ENCODE results near the gene EIF3I.
"Not testable (repeated sequence)": the region's sequence is repeated elsewhere in the genome, so short reads cannot be mapped to it uniquely, and the experiment has no call there.

Gene EIF3I

DNA sequence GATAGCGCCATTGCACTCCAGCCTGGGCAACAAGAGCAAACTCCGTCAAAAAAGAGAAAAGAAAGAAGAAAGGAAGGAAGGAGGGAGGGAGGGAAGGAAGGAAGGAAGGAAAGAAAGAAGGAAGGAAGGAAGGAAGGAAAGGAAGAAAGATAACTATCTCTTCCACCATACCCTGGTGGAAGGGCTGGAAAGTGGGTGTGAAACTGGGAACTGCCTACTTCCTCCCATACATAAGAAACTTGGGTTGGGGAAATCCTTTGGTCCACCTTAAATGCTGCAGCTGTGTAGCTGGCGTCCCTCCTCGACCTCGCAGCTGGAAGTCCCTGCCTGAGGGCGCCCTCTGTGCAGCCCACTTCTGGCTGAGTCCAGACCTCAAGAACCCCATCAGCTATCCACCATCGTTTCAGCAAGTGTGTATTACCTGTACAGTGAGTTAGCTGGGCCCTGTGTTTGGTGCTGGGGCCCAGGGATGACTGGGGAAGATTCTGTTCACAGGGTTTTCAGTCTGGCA lies 20.2 kb downstream of the EIF3I start:
- Histone ChIP-seq H3K4me1 (ENCODE audit: control insufficient read depth, insufficient read depth, low read length) (peaks cover 6% of the 10 kb centered on the region), H3K9me3 (ENCODE audit: control insufficient read depth, low read length) (no peaks in the 10 kb centered on the region), H3K36me3 (ENCODE audit: control insufficient read depth, insufficient read depth, low read length) (no peaks in the 10 kb centered on the region), H3K27me3 (ENCODE audit: control insufficient read depth, insufficient read depth, low read length) (no peaks in the 10 kb centered on the region), H3K9ac (ENCODE audit: low read length) (no peak overlapping the region), H3K4me3 (ENCODE audit: low read length) (no peak overlapping the region)

DNA sequence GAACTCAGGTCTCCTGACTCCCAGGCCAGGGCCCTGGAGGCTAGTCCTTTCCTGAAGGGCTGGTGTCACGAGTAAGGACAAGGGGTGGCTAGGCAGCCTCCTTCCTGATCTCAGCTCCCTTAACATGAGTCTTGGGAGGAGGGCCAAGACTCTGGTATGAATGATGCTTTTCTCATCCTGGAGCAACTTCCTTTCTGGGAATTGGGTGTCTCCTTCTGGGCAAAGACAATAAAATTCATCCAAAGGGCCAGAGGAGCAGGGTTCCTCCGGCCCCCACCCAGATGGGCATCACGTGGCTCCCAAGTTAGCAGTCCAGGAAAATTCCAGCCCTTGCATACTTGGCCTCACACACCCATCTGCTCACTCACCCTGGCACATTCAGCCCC lies 24.7 kb downstream of the EIF3I start, which contains the start of gene FAM167B:
Gene FAM167B, plus strand, starts transcription at position 335 of the 386 bp plus-strand sequence. CDS start 200 bp downstream, outside the sequence.
- no peak within 1 kb of the TSS for H3K4me3 ChIP-seq (ENCODE audit: low read length)
- peak within 1 kb of the TSS; percentile 2 for H3K9ac ChIP-seq (ENCODE audit: low read length)
- no peaks in the 10 kb centered on the region for H3K27me3 ChIP-seq (ENCODE audit: control insufficient read depth, insufficient read depth, low read length)
- H3K9me3 ChIP-seq (ENCODE audit: control insufficient read depth, low read length) = no peaks in the 10 kb centered on the region
- no peaks in the 10 kb centered on the region for H3K36me3 ChIP-seq (ENCODE audit: control insufficient read depth, insufficient read depth, low read length)
- peaks cover 13% of the 10 kb centered on the region for H3K4me1 ChIP-seq (ENCODE audit: control insufficient read depth, insufficient read depth, low read length)

DNA sequence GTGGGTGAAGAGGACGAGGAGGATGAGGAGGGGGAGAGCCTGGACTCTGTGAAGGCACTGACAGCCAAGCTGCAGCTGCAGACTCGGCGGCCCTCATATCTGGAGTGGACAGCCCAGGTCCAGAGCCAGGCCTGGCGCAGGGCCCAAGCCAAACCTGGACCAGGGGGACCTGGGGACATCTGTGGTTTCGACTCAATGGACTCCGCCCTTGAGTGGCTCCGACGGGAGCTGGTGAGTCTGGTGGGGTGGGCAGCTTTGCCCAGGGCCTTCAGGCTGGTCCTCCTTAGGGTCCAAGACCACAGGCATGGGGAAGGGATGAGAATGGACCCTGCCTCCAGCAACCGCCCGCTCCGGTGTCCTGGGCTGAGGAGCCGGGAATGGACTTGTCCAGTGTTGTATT lies 25.2 kb downstream of the EIF3I start:
- H3K9me3 ChIP-seq (ENCODE audit: control insufficient read depth, low read length) = no peaks in the 10 kb centered on the region
- H3K27me3 ChIP-seq (ENCODE audit: control insufficient read depth, insufficient read depth, low read length) = no peaks in the 10 kb centered on the region
- H3K36me3 ChIP-seq (ENCODE audit: control insufficient read depth, insufficient read depth, low read length) = no peaks in the 10 kb centered on the region
- H3K9ac ChIP-seq (ENCODE audit: low read length) = no peak overlapping the region
- peaks cover 12% of the 10 kb centered on the region for H3K4me1 ChIP-seq (ENCODE audit: control insufficient read depth, insufficient read depth, low read length)
- H3K4me3 ChIP-seq (ENCODE audit: low read length) = no peak overlapping the region

DNA sequence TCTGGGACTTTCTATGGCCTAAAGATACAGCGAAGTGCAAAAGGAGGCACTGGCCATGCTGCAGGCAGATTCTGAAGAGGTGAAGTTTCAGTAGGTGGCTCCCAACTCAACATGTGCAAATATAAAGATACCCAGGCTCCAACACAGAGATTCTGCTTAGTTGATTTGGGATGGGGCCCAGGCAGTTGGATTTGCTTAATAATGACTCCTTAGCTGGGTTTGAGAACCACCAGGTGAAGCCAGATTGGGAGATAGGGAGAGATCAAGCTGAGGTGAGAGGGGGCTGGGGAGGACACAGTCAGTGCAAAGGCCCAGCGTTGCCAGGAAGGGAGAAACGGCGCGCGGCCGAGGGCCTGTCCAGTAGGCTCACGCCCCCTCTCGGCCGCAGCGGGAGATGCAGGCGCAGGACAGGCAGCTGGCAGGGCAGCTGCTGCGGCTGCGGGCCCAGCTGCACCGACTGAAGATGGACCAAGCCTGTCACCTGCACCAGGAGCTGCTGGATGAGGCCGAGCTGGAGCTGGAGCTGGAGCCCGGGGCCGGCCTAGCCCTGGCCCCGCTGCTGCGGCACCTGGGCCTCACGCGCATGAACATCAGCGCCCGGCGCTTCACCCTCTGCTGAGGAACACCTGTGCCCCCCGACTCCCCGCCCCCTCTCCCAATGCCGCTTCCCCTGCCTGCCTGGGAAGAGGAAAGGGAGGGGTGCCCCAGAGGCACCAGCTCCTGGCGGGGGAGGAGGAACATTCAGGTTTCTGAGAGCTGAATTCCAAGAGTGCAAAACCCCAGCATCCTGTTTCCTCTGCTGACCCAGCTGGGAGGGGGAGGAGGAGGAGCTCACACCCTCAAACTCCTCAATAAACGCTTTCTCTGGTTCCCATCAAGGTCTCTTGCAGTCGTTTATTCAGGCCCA lies 26.0 kb downstream of the EIF3I start:
- H3K36me3 ChIP-seq (ENCODE audit: control insufficient read depth, insufficient read depth, low read length) = no peaks in the 10 kb centered on the region
- H3K4me1 ChIP-seq (ENCODE audit: control insufficient read depth, insufficient read depth, low read length) = peaks cover 12% of the 10 kb centered on the region
- H3K9ac ChIP-seq (ENCODE audit: low read length) = peak overlapping the region; percentile 2
- H3K27me3 ChIP-seq (ENCODE audit: control insufficient read depth, insufficient read depth, low read length) = no peaks in the 10 kb centered on the region
- H3K9me3 ChIP-seq (ENCODE audit: control insufficient read depth, low read length) = no peaks in the 10 kb centered on the region
- no peak overlapping the region for H3K4me3 ChIP-seq (ENCODE audit: low read length)

DNA sequence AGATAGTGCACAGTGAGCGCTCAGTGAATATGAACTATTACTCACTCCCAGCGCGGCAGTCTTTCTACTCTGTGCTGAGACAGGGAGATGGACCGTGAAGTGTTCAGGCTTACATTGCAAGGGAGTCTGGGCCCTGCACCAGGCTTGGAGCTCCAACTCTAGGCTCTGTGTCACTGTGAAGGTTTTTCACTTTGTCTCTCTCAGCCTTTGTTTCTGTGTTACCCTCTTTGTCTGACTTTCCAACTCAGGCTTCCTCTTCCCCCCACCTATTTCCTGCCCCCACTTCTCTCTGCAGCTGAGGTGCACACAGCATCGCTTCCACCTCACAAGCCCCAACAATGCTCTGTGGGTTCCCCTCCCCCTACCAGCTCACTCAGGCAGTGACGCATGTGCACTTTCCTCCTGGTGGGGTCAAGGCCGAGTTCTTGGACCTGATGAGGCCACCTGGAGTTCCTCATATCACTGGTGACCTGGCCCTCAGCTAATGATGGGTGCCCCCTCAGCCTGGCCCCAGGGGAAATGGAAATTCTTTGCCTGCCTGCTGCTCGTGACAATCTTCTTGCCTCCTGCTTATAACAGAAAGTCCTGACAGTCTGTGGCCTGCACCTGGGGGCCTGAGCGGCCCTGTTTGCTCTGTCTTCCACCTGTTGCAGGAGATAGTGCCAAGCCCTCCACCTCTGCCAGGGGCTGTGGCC lies 27.8 kb downstream of the EIF3I start:
- Histone ChIP-seq H3K27me3 (ENCODE audit: control insufficient read depth, insufficient read depth, low read length) (no peaks in the 10 kb centered on the region), H3K36me3 (ENCODE audit: control insufficient read depth, insufficient read depth, low read length) (no peaks in the 10 kb centered on the region), H3K9me3 (ENCODE audit: control insufficient read depth, low read length) (no peaks in the 10 kb centered on the region), H3K9ac (ENCODE audit: low read length) (no peak overlapping the region), H3K4me3 (ENCODE audit: low read length) (no peak overlapping the region), H3K4me1 (ENCODE audit: control insufficient read depth, insufficient read depth, low read length) (peaks cover 12% of the 10 kb centered on the region)

DNA sequence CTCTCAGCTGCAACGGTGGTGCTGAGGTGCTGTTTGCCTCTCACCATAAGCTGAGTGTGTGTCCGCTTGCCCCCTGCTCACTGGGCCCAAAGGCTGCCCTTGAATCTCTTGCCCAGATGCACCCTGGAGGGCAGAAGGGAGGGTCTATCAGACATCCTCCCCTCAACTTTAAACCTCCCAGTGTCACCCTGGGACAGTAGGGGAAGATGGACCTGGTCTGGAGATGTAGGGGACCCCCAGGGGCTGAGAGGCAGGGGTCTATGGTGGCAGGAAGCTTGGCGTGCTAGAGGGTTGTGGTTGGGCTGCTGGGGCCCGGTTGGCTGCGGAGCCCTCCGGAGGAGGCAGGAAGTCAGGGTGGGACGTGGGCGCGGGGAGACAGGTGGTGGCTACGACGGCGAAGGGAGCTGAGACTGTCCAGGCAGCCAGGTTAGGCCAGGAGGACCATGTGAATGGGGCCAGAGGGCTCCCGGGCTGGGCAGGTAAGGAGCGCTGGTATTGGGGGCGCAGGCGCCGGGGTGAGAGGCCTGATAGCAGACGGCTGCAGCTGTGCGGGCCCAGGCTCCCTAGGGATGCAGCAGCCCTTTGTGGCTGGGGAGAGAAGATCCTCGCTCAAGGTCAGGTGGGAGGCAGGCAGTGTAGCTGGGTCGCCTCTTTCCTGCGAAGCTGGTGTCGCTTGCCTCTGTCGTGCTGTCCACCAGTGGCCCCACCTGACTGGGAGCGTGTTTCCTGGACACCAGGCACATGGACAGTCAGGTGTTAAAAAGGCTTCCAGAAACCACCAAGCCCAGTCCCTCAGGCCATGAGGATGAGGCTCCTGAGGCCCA lies 28.9 kb downstream of the EIF3I start, which contains the start of gene LCK:
Gene LCK, plus strand, starts transcription at position 373 of the 824 bp plus-strand sequence. CDS start 23,065 bp downstream, outside the sequence.
- Histone ChIP-seq H3K36me3 (ENCODE audit: control insufficient read depth, insufficient read depth, low read length) (no peaks in the 10 kb centered on the region), H3K4me3 (ENCODE audit: low read length) (no peak within 1 kb of the TSS), H3K4me1 (ENCODE audit: control insufficient read depth, insufficient read depth, low read length) (peaks cover 12% of the 10 kb centered on the region), H3K9me3 (ENCODE audit: control insufficient read depth, low read length) (no peaks in the 10 kb centered on the region), H3K9ac (ENCODE audit: low read length) (peak within 1 kb of the TSS; percentile 25), H3K27me3 (ENCODE audit: control insufficient read depth, insufficient read depth, low read length) (no peaks in the 10 kb centered on the region)

DNA sequence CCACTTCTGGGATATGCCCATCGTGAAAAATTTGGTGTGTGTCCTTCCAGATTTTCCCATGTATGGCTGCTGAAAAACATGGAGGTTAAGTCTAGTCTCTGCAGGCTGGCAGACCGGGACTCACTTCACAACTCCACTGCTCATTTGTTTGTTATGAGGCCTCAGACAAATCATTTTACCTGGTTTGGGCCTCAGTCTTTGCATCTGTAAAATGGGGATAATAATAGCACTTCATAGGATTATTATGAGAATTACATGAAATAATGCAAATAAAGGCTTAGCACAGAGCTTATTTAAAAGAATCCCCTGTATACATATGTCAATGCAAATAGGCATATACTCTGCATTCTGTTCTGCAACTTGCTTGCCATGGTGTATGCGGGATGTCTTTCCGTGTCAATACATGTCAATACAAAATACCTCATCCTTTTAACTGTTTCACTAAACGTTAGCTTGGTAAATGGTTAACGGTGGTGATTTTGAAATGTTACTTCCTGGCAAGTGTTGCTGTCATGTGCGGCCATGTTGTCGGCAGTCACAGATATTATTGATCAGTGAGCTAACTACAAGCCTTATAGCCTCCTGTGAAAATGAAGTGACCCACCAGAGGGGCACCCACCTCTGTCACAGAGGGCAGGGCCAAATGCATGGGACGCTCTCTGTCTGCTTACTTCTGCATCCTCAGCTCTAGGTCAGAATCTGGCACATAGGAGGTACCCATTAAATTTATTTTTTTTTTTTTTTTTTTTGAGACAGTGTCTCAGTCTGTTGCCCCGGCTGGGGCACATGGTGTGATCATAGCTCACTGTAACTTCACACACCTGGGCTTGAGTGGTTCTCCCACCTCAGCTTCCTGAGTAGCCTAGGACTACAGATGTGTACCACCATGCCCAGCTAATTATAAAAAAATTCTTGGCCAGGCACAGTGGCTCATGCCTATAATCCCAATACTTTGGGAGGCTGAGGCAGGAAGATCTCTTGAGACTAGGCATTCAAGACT lies 33.2 kb downstream of the EIF3I start:
- Histone ChIP-seq H3K9me3 (ENCODE audit: control insufficient read depth, low read length) (no peaks in the 10 kb centered on the region), H3K36me3 (ENCODE audit: control insufficient read depth, insufficient read depth, low read length) (no peaks in the 10 kb centered on the region), H3K27me3 (ENCODE audit: control insufficient read depth, insufficient read depth, low read length) (no peaks in the 10 kb centered on the region), H3K4me3 (ENCODE audit: low read length) (no peak overlapping the region), H3K4me1 (ENCODE audit: control insufficient read depth, insufficient read depth, low read length) (no peaks in the 10 kb centered on the region), H3K9ac (ENCODE audit: low read length) (no peak overlapping the region)

DNA sequence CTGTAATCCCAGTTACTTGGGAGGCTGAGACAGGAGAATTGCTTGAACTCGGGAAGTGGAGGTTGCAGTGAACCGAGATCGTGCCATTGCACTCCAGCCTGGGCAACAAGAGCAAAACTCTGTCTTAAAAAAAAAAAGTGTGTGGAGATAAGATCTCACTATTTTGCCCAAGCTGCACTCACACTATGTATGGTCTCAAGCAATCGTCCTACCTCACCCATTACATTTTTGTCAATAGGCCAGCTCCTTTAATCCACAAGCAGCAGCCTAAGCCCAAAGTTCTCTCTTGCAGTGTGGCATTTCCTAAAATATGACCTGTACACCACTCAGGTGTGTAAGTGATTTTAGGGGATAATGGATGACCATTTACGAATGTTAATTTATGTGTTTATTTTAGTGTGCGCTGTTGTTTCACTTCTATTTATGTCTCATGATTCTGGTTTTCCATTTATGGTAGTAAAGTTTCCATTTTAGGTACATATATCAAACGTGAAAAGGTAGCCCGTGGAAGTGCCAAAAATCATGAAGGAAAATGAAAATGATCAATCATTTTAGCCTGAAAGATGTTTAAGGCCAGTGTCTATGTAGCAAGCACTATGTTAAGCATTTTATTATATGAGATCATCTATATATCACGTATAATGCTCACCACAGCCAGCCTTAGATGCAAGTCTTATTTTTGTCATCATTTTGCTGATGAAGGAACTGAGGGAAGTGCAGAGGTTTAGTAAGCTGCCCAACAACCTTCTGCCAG lies 34.4 kb downstream of the EIF3I start:
- Histone ChIP-seq H3K36me3 (ENCODE audit: control insufficient read depth, insufficient read depth, low read length) (no peaks in the 10 kb centered on the region), H3K4me1 (ENCODE audit: control insufficient read depth, insufficient read depth, low read length) (no peaks in the 10 kb centered on the region), H3K4me3 (ENCODE audit: low read length) (no peak overlapping the region)

DNA sequence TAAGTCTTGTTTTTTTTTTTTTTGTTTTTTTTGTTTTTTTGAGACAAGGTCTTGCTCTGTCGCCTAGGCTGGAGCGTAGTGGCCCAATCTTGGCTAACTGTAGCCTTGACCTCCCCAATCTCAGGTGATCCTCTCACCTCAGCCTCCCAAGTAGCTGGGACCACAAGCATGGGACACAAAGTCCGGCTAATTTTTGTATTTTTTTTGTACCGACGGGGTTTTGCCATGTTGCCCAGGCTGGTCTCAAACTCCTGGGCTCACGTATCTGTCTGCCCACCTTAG lies 35.0 kb downstream of the EIF3I start:
- H3K27me3 ChIP-seq (ENCODE audit: control insufficient read depth, insufficient read depth, low read length) = no peaks in the 10 kb centered on the region
- H3K4me3 ChIP-seq (ENCODE audit: low read length) = no peak overlapping the region
- no peak overlapping the region for H3K9ac ChIP-seq (ENCODE audit: low read length)
- H3K36me3 ChIP-seq (ENCODE audit: control insufficient read depth, insufficient read depth, low read length) = no peaks in the 10 kb centered on the region
- no peaks in the 10 kb centered on the region for H3K9me3 ChIP-seq (ENCODE audit: control insufficient read depth, low read length)
- H3K4me1 ChIP-seq (ENCODE audit: control insufficient read depth, insufficient read depth, low read length) = no peaks in the 10 kb centered on the region

More for the DNA sequence above, 34.4 kb downstream of the EIF3I start:
- Histone ChIP-seq H3K27me3 (ENCODE audit: control insufficient read depth, insufficient read depth, low read length) (no peaks in the 10 kb centered on the region), H3K9me3 (ENCODE audit: control insufficient read depth, low read length) (no peaks in the 10 kb centered on the region), H3K9ac (ENCODE audit: low read length) (no peak overlapping the region)

DNA sequence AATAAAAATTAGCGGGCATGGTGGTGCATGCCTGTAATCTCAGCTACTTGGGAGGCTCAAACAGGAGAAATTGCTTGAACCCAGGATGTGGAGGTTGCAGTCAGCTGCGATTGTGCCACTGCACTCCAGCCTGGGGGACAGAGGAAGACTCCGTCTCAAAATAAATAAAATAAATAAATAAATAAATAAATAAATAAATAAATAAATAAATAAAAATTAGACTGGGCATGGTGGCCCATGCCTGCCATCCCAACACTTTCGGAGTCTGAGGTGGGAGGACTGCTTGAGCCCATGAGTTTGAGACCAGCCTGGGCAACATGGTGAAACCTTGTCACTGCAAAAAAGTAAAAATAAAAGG lies 41.0 kb downstream of the EIF3I start:
- H3K36me3 ChIP-seq (ENCODE audit: control insufficient read depth, insufficient read depth, low read length); H3K4me1 ChIP-seq (ENCODE audit: control insufficient read depth, insufficient read depth, low read length); H3K27me3 ChIP-seq (ENCODE audit: control insufficient read depth, insufficient read depth, low read length); H3K9me3 ChIP-seq (ENCODE audit: control insufficient read depth, low read length); H3K4me3 ChIP-seq (ENCODE audit: low read length); H3K9ac ChIP-seq (ENCODE audit: low read length): not testable (repeated sequence)

Data from mucosa of stomach (tissue), 1 donor.